HCT116 (cell line): ENCODE results near the gene MYBPH. TPM values are rescaled to one million over a fixed set of nuclear protein-coding genes. Genes with fewer than 3 reads are reported as not detected.

Experiments
- ATAC-seq: fragments of 200-7000 bp; cut with Tn5 transposase; 2 replicates; pipeline ENCODE4 v1.9.1; 2020; ENCODE audit warnings: mild to moderate bottlenecking, moderate library complexity
- BruUV-seq: library from RNA; stranded (reverse); fragments of 400-500 nt; replicated peaks from 2 replicates; lab custom pipeline; 2021; lab: Mats Ljungman, UMichigan
- CTCF ChIA-PET: fragments of 300-600 bp; sonication (Branson Sonifier 250); formaldehyde crosslinking; loops from one replicate; lab custom pipeline; 2021; ENCODE audit warnings: antibody characterized with exemption; lab: Charles Lee
- POLR2A ChIA-PET: fragments of 300-600, 350-600 bp; sonication (Branson Sonifier 250); formaldehyde crosslinking; loops from one replicate; lab custom pipeline; 2021; ENCODE audit warnings: antibody characterized with exemption; lab: Charles Lee
- RAD21 ChIA-PET, 2 experiments: fragments of 300-600 bp; sonication (Branson Sonifier 250); formaldehyde crosslinking; loops; one replicate each; lab custom pipeline; 2023; ENCODE audit warnings: low total read pairs in 2 of 2; ENCODE audit not compliant: uncharacterized antibody in 2 of 2, unreplicated experiment in 2 of 2, low non-redundant PET in 1 of 2; lab: Charles Lee
- DNase-seq: peaks from one replicate; pipeline ENCODE4 v3.0.0-alpha.2; 2010; ENCODE audit warnings: low read depth, low spot score
- H2AFZ ChIP-seq: fragments of 200-600 bp; shearing (Covaris generic), sonication (generic); 2 replicates; pipeline ENCODE4 v1.6.1; 2017; ENCODE audit warnings: low read depth, mixed run types, mixed read lengths, antibody characterized with exemption, low read length; ENCODE audit not compliant: poor library complexity, severe bottlenecking
- H3K27ac ChIP-seq: 2 replicates; pipeline ENCODE4 v1.5.1; 2012; ENCODE audit warnings: low read depth, low read length
- H3K27me3 ChIP-seq: fragments of 200-600 bp; sonication (generic); 2 replicates; pipeline ENCODE4 v1.6.1; 2016; ENCODE audit warnings: mixed run types, low read length, mixed read lengths; ENCODE audit not compliant: insufficient read depth
- H3K36me3 ChIP-seq, 2 experiments: fragments of 200-500 bp in 1 of 2; fragments of 200-600 bp in 1 of 2; sonication (Bioruptor generic) in 1 of 2; sonication (generic) in 1 of 2; 2 replicates each; pipeline versions ENCODE4 v1.5.1 to v1.6.1; 2014 to 2016; ENCODE audit warnings: low read length in 2 of 2, inconsistent platforms in 1 of 2, mixed read lengths in 1 of 2, mixed run types in 1 of 2; ENCODE audit not compliant: insufficient read depth in 2 of 2, control insufficient read depth in 1 of 2
- H3K4me1 ChIP-seq, 2 experiments: fragments of 200-600 bp in 1 of 2; sonication (generic) in 1 of 2; 2 replicates each; pipeline versions ENCODE4 v1.5.1 to v1.6.1; 2012 to 2017; ENCODE audit warnings: low read length in 2 of 2, inconsistent platforms in 1 of 2, mild to moderate bottlenecking in 1 of 2, mixed read lengths in 1 of 2, mixed run types in 1 of 2, moderate library complexity in 1 of 2; ENCODE audit not compliant: insufficient read depth in 2 of 2, control insufficient read depth in 1 of 2
- H3K4me2 ChIP-seq: fragments of 200-600 bp; sonication (generic); 2 replicates; pipeline ENCODE4 v1.6.1; 2017; ENCODE audit warnings: mixed run types, low read length, mixed read lengths
- H3K4me3 ChIP-seq, 2 experiments: fragments of 200-600 bp in 1 of 2; sonication (generic) in 1 of 2; replicated peaks in 1 of 2; 2 replicates each; pipeline ENCODE4 v1.5.1; 2011 to 2016; ENCODE audit warnings: low read length in 2 of 2, control low read depth in 1 of 2, low read depth in 1 of 2, mild to moderate bottlenecking in 1 of 2, mixed read lengths in 1 of 2, mixed run types in 1 of 2
- H3K79me2 ChIP-seq: fragments of 200-600 bp; sonication (generic); 2 replicates; pipeline ENCODE4 v1.6.1; 2017; ENCODE audit warnings: mild to moderate bottlenecking, mixed run types, low read length, moderate library complexity, mixed read lengths; ENCODE audit not compliant: insufficient read depth
- H3K9ac ChIP-seq: fragments of 200-600 bp; sonication (generic); 2 replicates; pipeline ENCODE4 v1.6.1; 2016; ENCODE audit warnings: low read length, mixed read lengths
- H3K9me2 ChIP-seq: fragments of 200-600 bp; sonication (generic), shearing (Covaris generic); 2 replicates; pipeline ENCODE4 v1.6.1; 2017; ENCODE audit warnings: mixed run types, mild to moderate bottlenecking, moderate library complexity; ENCODE audit not compliant: insufficient read depth
- H3K9me3 ChIP-seq, 2 experiments: fragments of 200-500 bp in 1 of 2; fragments of 200-600 bp in 1 of 2; sonication (Bioruptor generic) in 1 of 2; sonication (generic) in 1 of 2; 2 replicates each; pipeline ENCODE4 v1.6.1; 2014 to 2017; ENCODE audit warnings: low read length in 2 of 2, mixed read lengths in 2 of 2, inconsistent platforms in 1 of 2, low read depth in 1 of 2, mild to moderate bottlenecking in 1 of 2, mixed run types in 1 of 2, moderate library complexity in 1 of 2; ENCODE audit not compliant: control insufficient read depth in 1 of 2, insufficient read depth in 1 of 2
- H4K20me1 ChIP-seq: fragments of 200-600 bp; sonication (generic), shearing (Covaris generic); 2 replicates; pipeline ENCODE4 v1.6.1; 2017; ENCODE audit warnings: mixed run types, mild to moderate bottlenecking, moderate library complexity; ENCODE audit not compliant: insufficient read depth
- CBX3 ChIP-seq: IDR thresholded peaks from 2 replicates; pipeline ENCODE4 v1.6.1; 2012; ENCODE audit warnings: low read depth
- ELF1 ChIP-seq: IDR thresholded peaks from 2 replicates; pipeline ENCODE4 v1.6.1; 2012; ENCODE audit warnings: low read depth, borderline replicate concordance
- EZH2 ChIP-seq: fragments of 200-600 bp; sonication (generic); IDR thresholded peaks from 2 replicates; pipeline ENCODE4 v1.6.1; 2017; ENCODE audit warnings: antibody characterized with exemption, mixed run types
- POLR2A ChIP-seq: IDR thresholded peaks from 2 replicates; pipeline ENCODE4 v1.7.0; 2011; ENCODE audit warnings: borderline replicate concordance; ENCODE audit not compliant: insufficient read depth, insufficient read length; ENCODE audit errors: extremely low read depth
- SRF ChIP-seq: IDR thresholded peaks from 2 replicates; pipeline ENCODE4 v1.6.1; 2012; ENCODE audit warnings: low read depth
- ZNF274 ChIP-seq: fragments of 200-500 bp; sonication (Bioruptor generic); IDR thresholded peaks from 2 replicates; pipeline ENCODE4 v1.6.1; 2014; ENCODE audit warnings: mild to moderate bottlenecking, low read depth, low read length, inconsistent platforms
- intact Hi-C: fragments of 100-400 bp; cut with micrococcal nuclease; formaldehyde crosslinking; loops from 2 replicates; pipeline ENCODE4 v1.10.0; 2022
- total RNA-seq: library from RNA; stranded (reverse); gene quantifications from one replicate; pipeline ENCODE4 v1.2.1, GENCODE V29; 2021; ENCODE audit not compliant: unreplicated experiment
- TF ChIP-seq, protein P1 (sequence below): IDR thresholded peaks from 2 replicates; pipeline ENCODE4 v1.6.1; 2012
- TF ChIP-seq, protein P2 (sequence below): IDR thresholded peaks from 2 replicates; pipeline ENCODE4 v1.6.1; 2011; ENCODE audit warnings: mild to moderate bottlenecking, low read length, moderate library complexity; ENCODE audit not compliant: insufficient replicate concordance; ENCODE audit errors: extremely low read depth
- TF ChIP-seq, protein P3 (sequence below), 3 experiments: fragments of 200-600 bp in 1 of 3; sonication (generic) in 1 of 3; IDR thresholded peaks in 2 of 3; conservative IDR thresholded peaks in 1 of 3; 2 replicates each; pipeline ENCODE4 v1.5.1; 2012 to 2017; ENCODE audit warnings: low read depth in 2 of 3, low read length in 2 of 3, antibody characterized with exemption in 1 of 3, borderline replicate concordance in 1 of 3, control low read depth in 1 of 3, mild to moderate bottlenecking in 1 of 3, mixed read lengths in 1 of 3, mixed run types in 1 of 3, moderate library complexity in 1 of 3; ENCODE audit not compliant: insufficient read depth in 1 of 3

Gene MYBPH
- total RNA-seq, 1 experiment from 2014 or later, result 0.22 TPM

DNA sequence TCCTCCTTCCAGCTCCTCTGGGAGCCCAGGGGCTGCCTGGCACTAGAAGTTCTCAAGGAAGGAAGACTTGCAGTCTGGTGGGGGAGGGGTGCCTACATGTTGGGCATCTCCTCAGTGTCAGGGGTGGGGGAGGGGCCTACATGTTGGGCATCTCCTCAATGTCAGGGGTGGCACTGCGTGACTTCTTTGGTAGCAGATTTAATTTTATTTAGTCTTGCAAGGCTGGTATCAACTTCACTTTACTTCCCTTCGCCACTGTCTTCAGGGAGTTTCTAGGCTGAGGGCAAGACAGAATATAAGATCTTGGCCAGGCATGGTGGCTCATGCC is 29.6 kb downstream of the MYBPH start:
- peaks cover 0 to 7% of the 10 kb centered on the region in 2 experiments; a peak in 2 of 4 replicates for H3K4me1 ChIP-seq
- DNase-seq (no peak), ATAC-seq (no peak)
- H3K9me3 ChIP-seq, result no peaks in the 10 kb centered on the region
- H3K36me3 ChIP-seq, result no peaks in the 10 kb centered on the region
- H4K20me1 ChIP-seq, result no peaks in the 10 kb centered on the region
- no peaks in the 10 kb centered on the region for H3K79me2 ChIP-seq
- no TSS peak for BruUV-seq
- intact Hi-C loops, result no loop called here
- no peak overlapping the region for H2AFZ ChIP-seq
- no peak overlapping the region for H3K27ac ChIP-seq
- no peaks in the 10 kb centered on the region for H3K27me3 ChIP-seq
- no peak overlapping the region for H3K4me3 ChIP-seq
- H3K4me2 ChIP-seq, result no peak overlapping the region
- no peak overlapping the region for H3K9ac ChIP-seq
- ChIA-PET CTCF (no interaction called here), RAD21 (no interaction called here)
- TF ChIP-seq EZH2 (no peak), POLR2A (no peak), CBX3 (no peak)
- TF ChIP-seq, all 23 proteins: peak for 0
- no peaks in the 10 kb centered on the region for H3K9me2 ChIP-seq
- POLR2A ChIA-PET, result no interaction called here

DNA sequence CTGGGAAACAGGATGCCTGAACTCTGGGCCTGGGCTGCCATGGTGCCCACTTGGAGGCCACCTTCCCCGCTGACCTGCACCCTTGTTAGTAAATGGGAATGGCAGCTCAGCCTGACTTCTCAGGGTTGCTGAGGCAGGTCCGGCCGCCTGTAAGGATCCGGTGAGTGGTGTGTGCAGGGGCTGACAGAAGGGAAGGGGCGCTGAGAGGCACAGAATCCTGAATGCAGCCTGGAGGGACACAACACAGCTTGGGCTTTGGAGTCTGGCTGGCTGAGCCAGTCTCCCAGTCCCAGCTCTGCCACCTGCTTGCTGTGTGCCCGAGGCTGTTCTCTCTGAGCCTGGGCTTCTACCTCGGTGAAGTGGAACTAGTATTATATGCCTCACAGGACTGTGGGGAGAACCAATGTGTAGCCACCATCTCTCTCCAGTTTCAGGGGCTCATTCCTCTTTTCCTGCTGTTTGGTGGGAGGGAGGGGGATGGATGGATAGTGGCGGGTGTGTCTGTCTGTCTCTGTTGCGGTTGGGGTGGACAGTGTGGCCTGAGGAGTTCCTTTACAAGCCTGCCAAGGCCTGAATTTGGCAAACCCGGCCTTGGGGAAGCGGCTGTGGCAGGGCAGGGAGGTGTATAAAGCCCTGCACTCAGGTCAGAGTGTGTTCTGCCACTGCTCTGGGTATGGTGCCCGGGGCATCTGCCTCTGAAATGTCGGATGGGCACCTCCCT is 30.1 kb downstream of the MYBPH start:
- RAD21 ChIA-PET, result no interaction called here
- POLR2A ChIA-PET, result no interaction called here
- Histone ChIP-seq H3K4me1 (peaks cover 0 to 7% of the 10 kb centered on the region in 2 experiments; a peak in 2 of 4 replicates), H3K27ac (no peak overlapping the region), H3K4me3 (no peak overlapping the region), H2AFZ (no peak overlapping the region), H3K9me2 (no peaks in the 10 kb centered on the region), H3K4me2 (no peak overlapping the region), H3K9ac (no peak overlapping the region), H3K27me3 (no peaks in the 10 kb centered on the region), H3K9me3 (no peaks in the 10 kb centered on the region), H3K79me2 (no peaks in the 10 kb centered on the region), H4K20me1 (no peaks in the 10 kb centered on the region), H3K36me3 (no peaks in the 10 kb centered on the region)
- intact Hi-C loops, result no loop called here
- no peak for ATAC-seq
- DNase-seq, result no peak
- no peak for TF ChIP-seq SRF
- TF ChIP-seq, protein P1, sequence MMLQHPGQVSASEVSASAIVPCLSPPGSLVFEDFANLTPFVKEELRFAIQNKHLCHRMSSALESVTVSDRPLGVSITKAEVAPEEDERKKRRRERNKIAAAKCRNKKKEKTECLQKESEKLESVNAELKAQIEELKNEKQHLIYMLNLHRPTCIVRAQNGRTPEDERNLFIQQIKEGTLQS, result no peak
- TF ChIP-seq ELF1, result no peak
- TF ChIP-seq ZNF274, result no peak
- no peak for TF ChIP-seq POLR2A
- TF ChIP-seq CBX3, result no peak
- TF ChIP-seq, protein P2, sequence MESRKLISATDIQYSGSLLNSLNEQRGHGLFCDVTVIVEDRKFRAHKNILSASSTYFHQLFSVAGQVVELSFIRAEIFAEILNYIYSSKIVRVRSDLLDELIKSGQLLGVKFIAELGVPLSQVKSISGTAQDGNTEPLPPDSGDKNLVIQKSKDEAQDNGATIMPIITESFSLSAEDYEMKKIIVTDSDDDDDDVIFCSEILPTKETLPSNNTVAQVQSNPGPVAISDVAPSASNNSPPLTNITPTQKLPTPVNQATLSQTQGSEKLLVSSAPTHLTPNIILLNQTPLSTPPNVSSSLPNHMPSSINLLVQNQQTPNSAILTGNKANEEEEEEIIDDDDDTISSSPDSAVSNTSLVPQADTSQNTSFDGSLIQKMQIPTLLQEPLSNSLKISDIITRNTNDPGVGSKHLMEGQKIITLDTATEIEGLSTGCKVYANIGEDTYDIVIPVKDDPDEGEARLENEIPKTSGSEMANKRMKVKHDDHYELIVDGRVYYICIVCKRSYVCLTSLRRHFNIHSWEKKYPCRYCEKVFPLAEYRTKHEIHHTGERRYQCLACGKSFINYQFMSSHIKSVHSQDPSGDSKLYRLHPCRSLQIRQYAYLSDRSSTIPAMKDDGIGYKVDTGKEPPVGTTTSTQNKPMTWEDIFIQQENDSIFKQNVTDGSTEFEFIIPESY, result no peak
- TF ChIP-seq, protein P3, sequence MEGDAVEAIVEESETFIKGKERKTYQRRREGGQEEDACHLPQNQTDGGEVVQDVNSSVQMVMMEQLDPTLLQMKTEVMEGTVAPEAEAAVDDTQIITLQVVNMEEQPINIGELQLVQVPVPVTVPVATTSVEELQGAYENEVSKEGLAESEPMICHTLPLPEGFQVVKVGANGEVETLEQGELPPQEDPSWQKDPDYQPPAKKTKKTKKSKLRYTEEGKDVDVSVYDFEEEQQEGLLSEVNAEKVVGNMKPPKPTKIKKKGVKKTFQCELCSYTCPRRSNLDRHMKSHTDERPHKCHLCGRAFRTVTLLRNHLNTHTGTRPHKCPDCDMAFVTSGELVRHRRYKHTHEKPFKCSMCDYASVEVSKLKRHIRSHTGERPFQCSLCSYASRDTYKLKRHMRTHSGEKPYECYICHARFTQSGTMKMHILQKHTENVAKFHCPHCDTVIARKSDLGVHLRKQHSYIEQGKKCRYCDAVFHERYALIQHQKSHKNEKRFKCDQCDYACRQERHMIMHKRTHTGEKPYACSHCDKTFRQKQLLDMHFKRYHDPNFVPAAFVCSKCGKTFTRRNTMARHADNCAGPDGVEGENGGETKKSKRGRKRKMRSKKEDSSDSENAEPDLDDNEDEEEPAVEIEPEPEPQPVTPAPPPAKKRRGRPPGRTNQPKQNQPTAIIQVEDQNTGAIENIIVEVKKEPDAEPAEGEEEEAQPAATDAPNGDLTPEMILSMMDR (IDR thresholded peaks at IDR 0.05 in 2 of 3, conservative IDR thresholded peaks at IDR 0.05 in 1 of 3; ENCODE audit: borderline replicate concordance in 1 of 3, insufficient read depth in 1 of 3, low read depth in 2 of 3, low read length in 2 of 3), result no peak
- CTCF ChIA-PET, result no interaction called here
- BruUV-seq, result no TSS peak
